ENCODE measurements around the gene DDA1.
A peak's percentile ranks its signal among the peaks of the same experiment; 100 is the strongest.
"Not testable (repeated sequence)": the region's sequence is repeated elsewhere in the genome, so short reads cannot be mapped to it uniquely, and the experiment has no call there.

Gene DDA1

GRCh38 chr19:17289489-17289888, 19.9 kb upstream of the DDA1 start:
- peak; percentile 92 for DNase-seq

- peak; percentile 96 for DNase-seq
Measured at GRCh38 chr19:17292301-17293074, 16.9 kb upstream of the DDA1 start.

GRCh38 chr19:17293605-17294004, 15.8 kb upstream of the DDA1 start:
- no peak for DNase-seq

GRCh38 chr19:17294051-17294891, 15.1 kb upstream of the DDA1 start:
- peak; percentile 70 for DNase-seq

DNA sequence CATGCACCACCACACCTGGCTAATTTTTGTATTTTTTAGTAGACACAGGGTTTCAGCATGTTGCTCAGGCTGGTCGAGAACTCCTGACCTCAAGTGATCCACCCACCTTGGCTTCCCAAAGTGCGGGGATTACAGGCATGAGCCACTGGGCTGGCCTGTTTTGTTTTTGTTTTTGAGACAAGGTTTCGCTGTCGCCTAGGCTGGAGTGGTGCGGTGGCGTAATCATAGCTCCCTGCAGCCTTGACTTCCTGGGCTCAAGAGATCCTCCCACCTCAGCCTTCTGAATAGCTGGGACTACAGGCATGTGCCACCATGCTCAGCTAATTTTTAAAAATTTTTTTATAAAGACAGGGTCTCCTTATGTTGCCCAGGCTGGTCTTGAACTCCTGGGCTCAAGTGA, 13.8 kb upstream of the DDA1 start:
- not testable (repeated sequence) for DNase-seq

- peak; percentile 77 for DNase-seq
Measured at GRCh38 chr19:17296273-17296672, 13.1 kb upstream of the DDA1 start.

DNA sequence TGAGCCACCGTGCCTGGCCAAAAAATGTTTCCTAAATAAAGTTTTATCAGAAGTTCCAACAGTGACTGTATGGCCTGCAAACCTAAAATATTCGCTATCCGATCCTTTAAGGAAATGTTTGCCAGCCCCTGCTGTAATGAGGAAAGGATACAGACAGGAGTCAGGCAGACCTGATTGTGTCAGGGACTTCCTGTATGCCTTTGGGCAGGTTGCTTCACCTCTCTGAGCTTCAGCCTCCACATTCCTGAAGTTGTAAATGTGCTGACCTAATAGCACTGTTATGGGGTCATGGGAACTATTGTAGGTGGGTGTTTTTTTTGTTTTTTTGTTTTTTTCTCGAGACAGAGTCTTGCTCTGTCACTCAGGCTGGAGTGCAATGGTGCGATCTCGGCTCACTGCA, 12.4 kb upstream of the DDA1 start:
- DNase-seq: no peak

GRCh38 chr19:17300992-17301619, 8.3 kb upstream of the DDA1 start:
- DNase-seq: no peak

DNA sequence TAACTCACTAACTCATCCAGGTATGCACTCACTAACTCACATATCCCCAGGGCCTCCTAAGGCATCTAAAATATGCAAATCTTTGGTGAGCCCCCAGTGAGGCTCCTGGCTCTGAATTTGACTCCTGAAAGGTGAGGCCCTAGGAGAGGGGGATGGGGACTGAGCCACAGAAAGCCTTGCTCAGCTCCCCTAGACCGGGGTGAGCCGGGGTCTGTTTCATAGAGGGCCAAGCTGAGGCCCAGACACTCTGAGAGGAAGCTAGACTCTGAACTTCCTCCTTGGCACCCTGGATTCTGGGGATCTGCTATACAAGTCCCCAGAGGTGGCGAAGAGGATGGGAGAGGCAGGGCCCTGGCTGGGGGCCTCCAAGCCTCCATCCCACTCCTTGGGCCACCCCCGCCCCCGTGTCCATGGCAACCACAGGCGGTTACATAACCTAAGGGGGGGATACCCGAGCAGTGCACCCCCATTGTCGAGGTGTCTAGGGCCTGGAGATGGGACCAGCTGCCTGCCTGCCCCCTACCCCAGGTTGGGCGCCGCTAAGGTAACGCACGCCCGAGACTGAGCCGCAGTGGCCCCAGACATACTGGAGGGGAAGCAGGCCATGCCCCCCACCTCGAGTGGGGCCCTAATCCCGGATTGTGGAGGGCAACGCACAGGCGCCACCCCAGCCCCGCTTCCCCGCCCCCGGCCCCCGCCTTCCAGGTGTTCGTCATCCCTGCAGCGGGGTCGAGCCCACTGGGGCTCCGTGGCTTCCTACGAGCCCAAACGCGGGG, 6.8 kb upstream of the DDA1 start:
- peak; percentile 18 for DNase-seq

GRCh38 chr19:17303167-17303939, 6.0 kb upstream of the DDA1 start, which contains the start of gene ABHD8:
TSS of gene ABHD8 (minus strand) at chr19:17303425. CDS start at chr19:17301616, 1,809 bp downstream.
- peak; percentile 77 for DNase-seq

GRCh38 chr19:17303940-17304267, 5.5 kb upstream of the DDA1 start:
- DNase-seq: no peak

- no peak for DNase-seq
Measured at GRCh38 chr19:17304386-17305215, 4.8 kb upstream of the DDA1 start.

GRCh38 chr19:17305216-17305516, 4.2 kb upstream of the DDA1 start:
- DNase-seq: no peak

GRCh38 chr19:17305517-17306284, 3.7 kb upstream of the DDA1 start, which contains the start of gene MRPL34:
TSS of gene MRPL34 (plus strand) at chr19:17305872. CDS start at chr19:17305893, 21 bp downstream.
- peak; percentile 70 for DNase-seq

- no peak for DNase-seq
Measured at GRCh38 chr19:17306285-17306714, 3.1 kb upstream of the DDA1 start.

- DNase-seq: no peak
Measured at GRCh38 chr19:17307876-17308377, 1.4 kb upstream of the DDA1 start.

DNA sequence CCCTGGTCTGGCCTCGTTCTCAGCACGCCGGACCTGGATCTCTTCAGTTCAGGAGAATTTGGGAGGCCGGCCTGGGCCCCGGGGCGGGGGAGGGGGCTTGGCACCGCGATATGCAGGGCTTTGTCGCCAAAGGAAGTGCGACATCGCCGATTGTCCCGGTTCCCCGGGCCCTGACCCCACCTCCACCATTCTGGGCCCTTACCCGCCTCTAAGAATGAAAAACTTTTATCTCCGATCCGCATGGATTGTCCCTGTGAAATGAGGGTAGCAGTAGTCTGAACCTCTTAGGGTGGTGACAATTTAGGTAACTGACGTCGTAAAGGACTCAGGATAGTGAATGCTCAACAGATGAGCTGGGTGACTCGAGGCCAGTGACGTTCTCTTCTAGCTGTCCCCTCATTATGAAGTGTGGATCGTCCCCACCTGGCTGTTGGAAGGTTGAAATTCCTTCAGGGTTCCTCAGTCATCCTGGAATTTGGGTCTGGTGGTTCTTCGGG, 650 bp downstream of the DDA1 start:
- no peak for DNase-seq

DNA sequence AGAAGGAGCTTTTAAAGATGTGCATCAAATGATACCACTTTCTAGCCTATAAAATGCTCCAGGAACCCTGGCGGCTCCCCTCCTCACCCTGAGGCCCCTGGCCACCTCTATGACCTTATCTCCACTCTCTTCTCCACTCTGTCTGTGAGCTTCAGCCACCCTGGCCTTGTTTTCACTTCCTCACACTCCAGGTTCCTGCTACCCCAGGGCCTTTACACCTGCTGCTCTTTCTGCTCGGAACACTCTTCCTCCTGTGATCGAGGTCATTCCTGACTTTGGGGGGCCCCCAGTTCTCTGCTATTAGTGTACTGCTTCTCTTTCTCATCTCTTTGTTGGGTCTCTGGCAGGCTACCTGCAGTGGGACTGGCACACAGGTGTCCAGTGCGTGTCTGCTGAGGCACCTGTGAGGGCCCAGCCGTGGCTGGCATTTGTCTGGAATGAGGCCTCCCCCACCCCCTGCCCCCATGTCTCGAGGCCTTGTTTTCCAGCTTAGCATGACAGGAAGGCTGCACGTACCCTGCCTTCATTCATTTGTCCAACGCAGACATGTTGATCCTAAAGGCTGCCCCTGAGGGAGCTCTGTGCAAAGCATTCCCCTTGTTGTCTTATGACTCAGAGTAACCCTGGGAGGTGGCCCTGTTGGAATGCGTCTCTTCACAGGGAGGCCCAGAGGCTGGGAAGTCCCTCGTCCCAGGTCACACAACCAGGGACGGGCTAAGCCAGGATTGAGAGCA, 2.3 kb downstream of the DDA1 start:
- peak; percentile 83 for DNase-seq
